Mucosa of rectum (tissue), 2 donors: ENCODE measurements around the gene DPF1.

ENCODE experiments used
- H3K27ac ChIP-seq, 2 donors: one replicate each; pipeline ENCODE4 v1.7.0; 2013; ENCODE audit warnings: inconsistent platforms in 2 of 2, low read depth in 2 of 2, low read length in 2 of 2
- H3K27me3 ChIP-seq, 2 donors: one replicate each; pipeline ENCODE4 v1.7.0; 2013; ENCODE audit warnings: low read length in 2 of 2; ENCODE audit not compliant: control insufficient read depth in 2 of 2, insufficient read depth in 2 of 2
- H3K36me3 ChIP-seq, 2 donors: one replicate each; pipeline ENCODE4 v1.7.0; 2013; ENCODE audit warnings: low read length in 2 of 2; ENCODE audit not compliant: control insufficient read depth in 2 of 2, insufficient read depth in 2 of 2
- H3K4me1 ChIP-seq, 2 donors: one replicate each; pipeline ENCODE4 v1.7.0; 2013; ENCODE audit warnings: low read length in 2 of 2, mild to moderate bottlenecking in 1 of 2; ENCODE audit not compliant: control insufficient read depth in 2 of 2, insufficient read depth in 2 of 2
- H3K4me3 ChIP-seq, 2 donors: one replicate each; pipeline ENCODE4 v1.7.0; 2013; ENCODE audit warnings: low read length in 2 of 2
- H3K9ac ChIP-seq, 2 donors: one replicate each; pipeline ENCODE4 v1.7.0; 2013; ENCODE audit warnings: low read length in 2 of 2, low read depth in 1 of 2, mild to moderate bottlenecking in 1 of 2
- H3K9me3 ChIP-seq, 2 donors: one replicate each; pipeline ENCODE4 v1.7.0; 2013; ENCODE audit warnings: low read length in 2 of 2; ENCODE audit not compliant: control insufficient read depth in 2 of 2
- donor health status: healthy.
- donor health status: Normal muscosa, but diverticular disease.

Gene DPF1

DNA sequence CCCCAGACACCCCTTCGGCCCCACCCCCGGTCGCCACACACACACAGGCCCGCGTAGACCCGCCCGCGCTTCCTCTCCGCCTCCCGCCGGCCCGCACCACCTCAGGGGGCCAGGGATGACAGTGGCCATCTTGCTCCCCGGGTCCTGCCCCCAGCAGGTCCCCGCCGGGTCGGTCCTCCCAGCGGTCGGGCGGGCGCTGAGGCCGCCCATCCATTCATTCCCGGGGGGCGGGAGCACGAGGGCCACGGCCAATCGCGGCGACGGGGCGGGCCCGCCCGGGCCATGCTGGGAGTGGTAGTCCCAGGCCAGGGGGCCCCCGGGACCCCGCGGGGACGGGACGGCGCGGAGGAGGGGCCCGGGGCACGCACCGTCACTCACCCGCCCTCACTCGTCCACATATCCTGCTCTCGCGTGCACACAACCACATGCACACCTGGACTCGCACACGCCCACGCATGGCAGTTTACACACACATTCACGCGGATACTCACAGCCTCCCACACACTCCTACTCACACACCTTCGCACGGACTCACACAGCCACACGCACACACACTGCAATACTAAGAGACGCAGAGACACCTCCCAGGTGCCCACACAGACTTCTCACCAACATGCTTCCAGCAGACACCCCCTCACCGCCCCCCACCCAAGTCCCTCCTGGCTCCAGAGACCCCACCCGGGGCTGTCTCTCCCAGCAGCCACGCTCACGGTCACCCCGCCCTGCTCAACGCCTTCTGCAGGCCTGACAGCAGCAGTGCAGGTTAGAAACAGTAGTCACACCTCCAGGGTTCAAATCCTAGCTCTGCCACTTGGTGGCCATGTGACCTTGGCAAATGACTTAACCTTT, at the start of gene DPF1:
Gene DPF1 (minus strand): TSS at position 209 of the 849 bp plus-strand sequence. CDS start 80 bp downstream, at position 129.
- Histone ChIP-seq H3K4me3 (peak within 1 kb of the TSS; percentile 12 to 59), H3K9ac (no peak within 1 kb of the TSS), H3K9me3 (no peaks in the 10 kb centered on the region), H3K36me3 (no peaks in the 10 kb centered on the region), H3K27ac (no peak within 1 kb of the TSS), H3K27me3 (peaks cover 41 to 54% of the 10 kb centered on the region in 2 donors), H3K4me1 (peaks cover 2 to 4% of the 10 kb centered on the region in 2 donors)

DNA sequence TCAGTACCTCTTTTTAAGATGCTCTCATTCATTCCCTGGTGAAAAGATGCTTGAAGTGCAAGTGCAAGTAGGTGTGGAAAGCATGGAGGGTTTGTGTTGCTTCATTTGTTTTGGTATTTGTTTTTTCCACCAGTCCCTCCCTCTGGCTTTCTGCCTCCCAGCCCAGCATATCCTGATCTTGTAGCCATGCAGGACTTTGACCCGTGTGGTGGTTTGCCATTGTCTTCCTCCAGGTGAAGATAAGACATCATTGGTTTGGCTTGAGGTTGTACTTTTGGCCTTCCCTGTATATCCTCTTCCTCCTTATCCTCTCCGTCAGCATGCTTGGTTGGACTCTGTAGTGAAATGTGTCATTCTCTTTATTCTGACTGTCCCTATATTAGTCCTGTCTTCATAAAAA, 49.5 kb upstream of the DPF1 start:
- peaks cover 29 to 53% of the 10 kb centered on the region in 2 donors for H3K4me1 ChIP-seq
- peak overlapping the region; percentile 86 to 90 for H3K27ac ChIP-seq
- peak overlapping the region in 1 of 2 donors; percentile 42 for H3K9ac ChIP-seq
- peak overlapping the region in 1 of 2 donors; percentile 29 for H3K4me3 ChIP-seq
- H3K9me3 ChIP-seq = no peaks in the 10 kb centered on the region
- H3K27me3 ChIP-seq = no peaks in the 10 kb centered on the region
- H3K36me3 ChIP-seq = peaks cover 0 to 5% of the 10 kb centered on the region in 2 donors

DNA sequence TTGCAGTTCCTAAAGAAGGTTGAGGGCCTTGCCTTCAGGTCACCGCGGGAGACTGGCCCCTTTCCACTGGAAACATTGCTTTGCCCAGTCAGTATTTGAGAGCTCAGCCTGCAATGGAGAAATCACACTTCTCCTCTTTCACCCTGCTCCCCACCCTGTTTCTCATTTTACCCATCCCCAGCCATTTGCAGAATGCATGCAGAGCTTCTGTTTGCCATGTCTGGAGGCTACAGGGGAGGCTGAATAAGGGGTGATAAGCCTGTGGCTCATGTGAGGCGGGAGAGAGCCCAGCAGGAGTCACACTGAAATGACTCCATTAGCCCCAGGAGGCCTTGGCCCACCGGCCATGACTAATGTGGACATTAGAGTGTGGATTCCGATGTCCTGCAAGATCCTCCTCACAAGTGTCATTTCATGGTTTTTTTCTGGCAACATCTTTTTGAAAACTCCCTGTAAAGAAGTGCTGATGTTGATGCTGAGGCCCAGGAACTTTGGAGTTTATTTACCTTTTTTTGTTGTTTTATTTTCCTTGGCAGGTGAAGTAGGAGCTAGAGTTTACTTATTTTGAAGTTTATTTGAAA, 46.7 kb upstream of the DPF1 start:
- H3K9me3 ChIP-seq = no peaks in the 10 kb centered on the region
- H3K9ac ChIP-seq = no peak overlapping the region
- H3K4me1 ChIP-seq = peaks cover 44 to 63% of the 10 kb centered on the region in 2 donors
- H3K4me3 ChIP-seq = no peak overlapping the region
- no peaks in the 10 kb centered on the region for H3K27me3 ChIP-seq
- H3K36me3 ChIP-seq = peaks cover 0 to 5% of the 10 kb centered on the region in 2 donors
- H3K27ac ChIP-seq = peak overlapping the region in 1 of 2 donors; percentile 9

DNA sequence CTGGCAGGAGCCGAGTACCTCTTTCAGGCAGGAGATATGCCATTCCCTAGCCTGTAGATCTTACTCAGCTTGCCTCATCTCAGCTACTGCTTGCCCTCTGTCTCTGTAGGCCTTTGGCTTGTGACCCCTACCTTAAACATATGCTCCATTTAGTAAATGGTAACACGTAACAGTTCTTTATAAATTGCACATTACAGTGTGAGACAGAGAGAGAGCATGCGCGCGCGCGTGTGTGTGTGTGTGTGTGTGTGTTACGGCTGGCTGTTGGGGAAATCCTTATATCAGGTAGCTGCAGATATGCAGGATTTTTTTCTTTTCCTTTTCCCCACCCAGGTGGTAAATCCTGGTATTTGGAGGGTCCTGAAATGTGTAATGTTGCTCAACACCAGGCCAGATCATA, 44.5 kb upstream of the DPF1 start:
- Histone ChIP-seq H3K27ac (peak overlapping the region; percentile 96 to 98), H3K9me3 (no peaks in the 10 kb centered on the region), H3K4me3 (peak overlapping the region; percentile 51 to 84), H3K27me3 (no peaks in the 10 kb centered on the region), H3K36me3 (peaks cover 0 to 5% of the 10 kb centered on the region in 2 donors), H3K9ac (peak overlapping the region; percentile 47 to 99), H3K4me1 (peaks cover 32 to 50% of the 10 kb centered on the region in 2 donors)

DNA sequence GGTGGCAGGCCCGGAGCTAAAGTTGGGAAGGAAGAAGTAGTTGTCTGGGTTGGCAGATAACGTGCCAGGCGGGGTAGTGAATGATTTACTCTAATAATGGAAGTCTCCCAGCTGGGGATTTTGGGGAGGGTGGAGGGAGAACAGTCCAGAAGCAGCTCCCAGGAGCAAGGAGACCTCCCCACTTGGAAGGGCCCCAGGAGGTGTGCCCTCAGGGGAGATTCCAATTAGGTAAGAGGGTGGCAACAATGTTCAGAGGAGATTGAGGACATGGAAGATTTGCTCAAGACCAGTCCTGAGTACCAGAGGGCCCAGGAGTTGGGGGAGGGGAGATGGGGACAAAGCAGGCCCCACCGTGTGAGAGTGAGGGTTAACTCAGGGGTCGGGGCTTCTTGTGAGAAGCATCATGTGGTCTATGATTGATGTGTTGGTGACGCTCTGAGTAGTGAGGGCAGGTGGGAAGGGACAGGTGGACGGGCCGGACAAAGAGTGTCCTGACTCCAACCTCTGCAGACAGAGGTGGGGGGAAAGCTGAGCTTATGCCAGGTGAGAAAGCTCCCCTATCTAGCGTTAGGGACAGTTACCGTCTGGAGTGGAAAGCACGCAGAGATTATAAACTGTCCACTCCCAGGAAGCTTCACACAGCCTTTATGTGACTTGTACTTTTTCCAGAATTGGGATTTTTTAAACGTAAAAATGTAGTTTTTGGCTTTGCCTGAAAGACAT, 43.9 kb upstream of the DPF1 start:
- Histone ChIP-seq H3K4me1 (peaks cover 32 to 49% of the 10 kb centered on the region in 2 donors), H3K9ac (peak overlapping the region; percentile 68 to 99), H3K36me3 (peaks cover 0 to 5% of the 10 kb centered on the region in 2 donors), H3K27ac (peak overlapping the region; percentile 96 to 98), H3K27me3 (no peaks in the 10 kb centered on the region), H3K4me3 (peak overlapping the region; percentile 51 to 84), H3K9me3 (no peaks in the 10 kb centered on the region)

DNA sequence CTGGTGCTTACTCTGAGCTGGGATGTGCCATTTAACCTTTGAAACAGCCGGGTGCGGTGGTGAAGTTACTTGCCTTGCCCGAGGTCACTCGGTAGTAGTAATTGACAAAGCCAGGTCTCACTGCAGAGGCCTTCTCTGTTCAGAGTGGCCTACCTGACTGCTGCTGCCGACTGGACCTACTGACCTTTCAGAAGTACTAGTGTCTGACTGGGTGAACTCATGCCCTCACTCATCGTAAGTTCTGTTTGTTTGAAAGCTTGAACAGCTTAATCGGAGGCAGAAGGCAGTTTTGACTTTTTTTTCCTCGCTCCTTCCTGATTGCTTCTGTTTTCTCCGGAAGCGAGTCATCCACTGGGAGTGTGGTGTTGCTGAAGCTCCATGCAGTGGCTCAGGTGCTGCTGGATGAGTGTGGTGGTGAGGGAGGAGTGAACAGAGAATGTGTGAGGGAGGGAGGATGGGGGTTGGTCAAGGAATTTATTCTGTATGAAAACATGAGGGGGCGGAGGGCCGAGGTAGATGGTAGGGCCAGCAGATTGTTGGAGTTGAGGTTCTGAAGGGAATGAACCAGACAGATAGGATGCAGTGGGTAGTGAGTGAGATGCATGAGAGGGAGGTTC, 43.1 kb upstream of the DPF1 start:
- Histone ChIP-seq H3K9ac (peak overlapping the region; percentile 78 to 99), H3K4me3 (peak overlapping the region; percentile 83 to 84), H3K27me3 (no peaks in the 10 kb centered on the region), H3K4me1 (peaks cover 27 to 48% of the 10 kb centered on the region in 2 donors), H3K9me3 (no peaks in the 10 kb centered on the region), H3K27ac (peak overlapping the region; percentile 96 to 98), H3K36me3 (peaks cover 0 to 5% of the 10 kb centered on the region in 2 donors)

DNA sequence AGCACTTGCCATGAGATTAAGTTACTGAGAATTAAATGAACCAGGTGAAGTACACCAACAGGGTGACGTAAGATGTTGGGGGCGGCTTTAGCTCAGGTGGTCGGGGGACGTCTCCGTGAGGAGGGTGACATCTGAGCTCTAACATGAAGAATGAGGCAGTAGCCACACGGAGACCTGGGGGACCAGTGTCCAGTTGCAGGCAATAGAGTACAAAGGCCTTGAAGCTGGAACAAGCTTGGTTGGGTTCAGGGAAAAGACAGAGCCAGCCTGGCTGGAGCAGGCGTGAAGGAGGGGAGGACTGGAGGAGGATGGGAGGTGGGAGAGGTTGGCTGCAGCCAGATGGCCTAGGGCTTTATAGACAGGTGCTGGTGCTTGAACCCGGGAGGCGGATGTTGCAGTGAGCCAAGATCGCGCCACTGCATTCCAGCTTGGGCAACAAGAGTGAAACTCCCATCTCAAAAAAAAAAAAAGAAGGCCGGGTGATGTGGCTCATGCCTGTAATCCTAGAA, 42.0 kb upstream of the DPF1 start:
- Histone ChIP-seq H3K27ac (peak overlapping the region; percentile 96 to 98), H3K4me1 (peaks cover 23 to 45% of the 10 kb centered on the region in 2 donors)

DNA sequence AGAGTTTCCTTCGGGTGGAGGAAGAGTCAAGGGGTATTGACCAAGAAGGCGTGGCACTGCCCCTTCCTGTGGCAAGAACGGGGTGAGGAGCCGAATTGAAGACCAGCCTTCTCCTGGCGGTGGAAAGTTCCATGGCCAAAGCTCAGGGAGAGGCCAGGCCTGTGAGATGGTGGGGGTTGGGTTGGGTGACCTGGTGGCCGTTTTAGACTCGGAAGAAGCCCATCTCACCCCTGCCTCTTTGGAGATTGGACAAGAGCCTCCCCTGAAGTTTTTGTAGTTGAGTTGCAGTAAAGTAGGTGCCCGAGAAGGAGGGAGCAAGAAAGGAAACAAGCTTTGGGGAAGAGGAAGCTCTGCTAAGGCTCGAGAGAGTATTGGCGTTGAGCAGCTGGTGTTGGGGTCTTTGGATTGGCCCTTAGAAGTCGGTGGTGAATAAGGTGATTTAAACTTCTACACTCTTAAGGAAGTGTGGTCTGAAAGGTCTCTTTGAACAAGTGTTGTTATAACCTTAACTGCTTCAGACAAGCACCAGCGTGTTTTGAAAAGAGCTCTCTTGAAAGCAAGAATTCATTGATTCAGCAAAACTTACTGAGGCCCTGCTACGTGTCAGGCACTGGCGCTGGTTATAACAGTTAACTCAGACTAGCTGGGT, 41.3 kb upstream of the DPF1 start:
- Histone ChIP-seq H3K27me3 (no peaks in the 10 kb centered on the region), H3K27ac (peak overlapping the region; percentile 96 to 98), H3K9me3 (no peaks in the 10 kb centered on the region), H3K9ac (peak overlapping the region; percentile 96 to 99), H3K4me3 (peak overlapping the region; percentile 83 to 84), H3K4me1 (peaks cover 23 to 40% of the 10 kb centered on the region in 2 donors), H3K36me3 (peaks cover 0 to 3% of the 10 kb centered on the region in 2 donors)

More for the DNA sequence above, 42.0 kb upstream of the DPF1 start:
- Histone ChIP-seq H3K27me3 (no peaks in the 10 kb centered on the region), H3K4me3 (peak overlapping the region; percentile 83 to 84), H3K36me3 (peaks cover 0 to 5% of the 10 kb centered on the region in 2 donors), H3K9me3 (no peaks in the 10 kb centered on the region), H3K9ac (peak overlapping the region; percentile 96 to 99)
